Activated CD8-positive, alpha-beta T cell treated with anti-CD3 and anti-CD28 coated beads for 36 hours (primary cell): Measurements from ENCODE around the gene NEURL1. TPM values are rescaled to one million over a fixed set of nuclear protein-coding genes. Genes with fewer than 3 reads are reported as not detected.

ENCODE experiments used
- ATAC-seq: fragments of 200-7000 bp; cut with Tn5 transposase; one replicate; pipeline ENCODE4 v1.10.0; 2021; ENCODE audit warnings: mild to moderate bottlenecking, moderate library complexity
- CTCF ChIA-PET: fragments of 350-600 bp; sonication (Branson Sonifier 250); formaldehyde crosslinking; loops from one replicate; lab custom pipeline; 2021; ENCODE audit warnings: antibody characterized with exemption; lab: Charles Lee
- POLR2A ChIA-PET: fragments of 350-600 bp; sonication (Branson Sonifier 250); formaldehyde crosslinking; loops from one replicate; lab custom pipeline; 2021; ENCODE audit warnings: antibody characterized with exemption; lab: Charles Lee
- DNase-seq: peaks from one replicate; pipeline ENCODE4 v3.0.0-alpha.2; 2020
- H3K27ac Mint-ChIP-seq: one replicate; pipeline ENCODE4 v1.8.0; 2021; ENCODE audit warnings: mild to moderate bottlenecking, mixed read lengths
- H3K27me3 Mint-ChIP-seq: one replicate; pipeline ENCODE4 v1.8.0; 2021; ENCODE audit warnings: mixed read lengths
- H3K36me3 Mint-ChIP-seq: one replicate; pipeline ENCODE4 v1.8.0; 2021; ENCODE audit warnings: low read depth, mixed read lengths
- H3K4me1 Mint-ChIP-seq: one replicate; pipeline ENCODE4 v1.8.0; 2021; ENCODE audit warnings: low read depth, mixed read lengths
- H3K4me3 Mint-ChIP-seq: one replicate; pipeline ENCODE4 v1.8.0; 2021; ENCODE audit warnings: mild to moderate bottlenecking, moderate library complexity, mixed read lengths
- H3K9me3 Mint-ChIP-seq: one replicate; pipeline ENCODE4 v1.8.0; 2021; ENCODE audit warnings: mixed read lengths
- intact Hi-C: fragments of 100-400 bp; cut with micrococcal nuclease; formaldehyde crosslinking; loops from one replicate; pipeline ENCODE4 v1.10.0; 2022
- total RNA-seq, 2 experiments: library from RNA; stranded (reverse); gene quantifications; one replicate each; pipeline ENCODE4 v1.2.3, GENCODE V29; 2021
- TF ChIP-seq, protein P1 (sequence below): fragments of 200-600 bp; IDR thresholded peaks from one replicate; pipeline ENCODE4 v1.8.0; 2022; ENCODE audit warnings: antibody characterized with exemption, mild to moderate bottlenecking

Gene NEURL1
- total RNA-seq, 2 experiments from 2014 or later = 1.7 to 1.9 TPM

DNA sequence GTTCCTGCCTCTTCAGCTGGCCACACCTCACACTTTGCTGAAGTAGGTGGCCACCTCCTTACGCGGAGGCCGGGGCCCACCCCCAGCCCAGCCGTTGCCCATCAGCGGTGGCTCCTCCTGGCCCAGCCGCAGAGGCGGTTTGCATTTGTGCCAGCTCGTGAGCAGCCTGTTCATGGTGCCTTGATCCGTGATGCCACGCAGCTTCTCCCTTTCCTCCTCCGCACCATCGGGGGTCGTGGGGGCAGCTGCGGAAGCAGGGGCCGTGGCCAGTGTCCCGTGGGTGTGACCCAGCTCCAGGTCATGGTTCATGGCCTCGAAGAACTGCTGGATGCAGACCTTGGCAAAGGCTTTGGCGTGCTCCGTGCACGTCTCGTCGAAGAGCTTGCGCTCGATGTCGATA is 38.3 kb upstream of the NEURL1 start:
- no peak overlapping the region for H3K27ac Mint-ChIP-seq
- H3K27me3 Mint-ChIP-seq = no peaks in the 10 kb centered on the region
- TF ChIP-seq, protein P1, sequence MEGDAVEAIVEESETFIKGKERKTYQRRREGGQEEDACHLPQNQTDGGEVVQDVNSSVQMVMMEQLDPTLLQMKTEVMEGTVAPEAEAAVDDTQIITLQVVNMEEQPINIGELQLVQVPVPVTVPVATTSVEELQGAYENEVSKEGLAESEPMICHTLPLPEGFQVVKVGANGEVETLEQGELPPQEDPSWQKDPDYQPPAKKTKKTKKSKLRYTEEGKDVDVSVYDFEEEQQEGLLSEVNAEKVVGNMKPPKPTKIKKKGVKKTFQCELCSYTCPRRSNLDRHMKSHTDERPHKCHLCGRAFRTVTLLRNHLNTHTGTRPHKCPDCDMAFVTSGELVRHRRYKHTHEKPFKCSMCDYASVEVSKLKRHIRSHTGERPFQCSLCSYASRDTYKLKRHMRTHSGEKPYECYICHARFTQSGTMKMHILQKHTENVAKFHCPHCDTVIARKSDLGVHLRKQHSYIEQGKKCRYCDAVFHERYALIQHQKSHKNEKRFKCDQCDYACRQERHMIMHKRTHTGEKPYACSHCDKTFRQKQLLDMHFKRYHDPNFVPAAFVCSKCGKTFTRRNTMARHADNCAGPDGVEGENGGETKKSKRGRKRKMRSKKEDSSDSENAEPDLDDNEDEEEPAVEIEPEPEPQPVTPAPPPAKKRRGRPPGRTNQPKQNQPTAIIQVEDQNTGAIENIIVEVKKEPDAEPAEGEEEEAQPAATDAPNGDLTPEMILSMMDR = no peak
- ChIA-PET CTCF (interaction anchor here (1.0 to 2.2 kb wide), 4 partner anchors 26 to 138 kb away, joined by 3 to 6 read pairs (median 4); no protein-coding TSS in a partner anchor), POLR2A (interaction anchor here (1.0 to 1.6 kb wide), 3 partner anchors 10 to 37 kb away, joined by 3 to 5 read pairs (median 3); no protein-coding TSS in a partner anchor)
- intact Hi-C loops = no loop called here
- H3K36me3 Mint-ChIP-seq = no peaks in the 10 kb centered on the region
- DNase-seq = no peak
- no peak for ATAC-seq
- H3K9me3 Mint-ChIP-seq = no peaks in the 10 kb centered on the region
- H3K4me1 Mint-ChIP-seq = peaks cover 28% of the 10 kb centered on the region
- H3K4me3 Mint-ChIP-seq = no peak overlapping the region

DNA sequence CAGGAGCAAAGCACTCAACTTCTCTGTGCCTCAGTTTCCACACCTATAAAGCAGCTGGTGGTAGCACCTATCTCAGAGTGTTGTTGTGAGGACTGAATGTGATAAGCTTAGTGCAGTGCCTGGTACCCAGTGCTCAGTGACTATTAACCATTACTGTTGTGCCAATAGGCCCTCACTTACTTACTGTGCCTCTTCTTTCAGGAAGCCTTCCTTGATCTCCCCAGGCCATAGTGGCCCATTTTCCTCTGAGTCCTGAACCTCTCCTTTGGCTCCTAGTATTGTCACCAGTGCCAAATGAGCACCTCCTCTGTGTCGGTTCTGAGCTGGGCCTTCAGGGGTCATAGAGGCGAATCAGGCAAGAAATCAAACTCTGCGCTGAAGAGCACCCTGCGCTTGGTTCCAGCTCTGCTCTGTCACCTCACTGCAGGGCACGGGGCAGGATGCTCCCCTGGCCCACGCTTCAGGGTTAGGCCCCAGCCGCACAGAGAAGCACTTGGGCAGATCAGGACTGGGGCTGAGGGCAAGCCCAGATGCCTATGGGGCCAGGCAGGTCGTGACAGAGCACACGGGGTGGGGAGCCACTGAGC is 37.3 kb upstream of the NEURL1 start:
- Mint-ChIP-seq H3K27ac (no peak overlapping the region), H3K27me3 (no peaks in the 10 kb centered on the region), H3K36me3 (no peaks in the 10 kb centered on the region), H3K4me1 (peaks cover 19% of the 10 kb centered on the region), H3K9me3 (no peaks in the 10 kb centered on the region), H3K4me3 (no peak overlapping the region)
- CTCF ChIA-PET = interaction anchor here (1.0 to 2.2 kb wide), 3 partner anchors 21 to 30 kb away, joined by 3 to 6 read pairs (median 4); no protein-coding TSS in a partner anchor
- no peak for ATAC-seq
- TF ChIP-seq, protein P1 = no peak
- POLR2A ChIA-PET = interaction anchor here (1.0 kb wide), 1 partner anchor 12 kb away, joined by 3 read pairs; no protein-coding TSS in a partner anchor
- intact Hi-C loops = no loop called here
- no peak for DNase-seq

DNA sequence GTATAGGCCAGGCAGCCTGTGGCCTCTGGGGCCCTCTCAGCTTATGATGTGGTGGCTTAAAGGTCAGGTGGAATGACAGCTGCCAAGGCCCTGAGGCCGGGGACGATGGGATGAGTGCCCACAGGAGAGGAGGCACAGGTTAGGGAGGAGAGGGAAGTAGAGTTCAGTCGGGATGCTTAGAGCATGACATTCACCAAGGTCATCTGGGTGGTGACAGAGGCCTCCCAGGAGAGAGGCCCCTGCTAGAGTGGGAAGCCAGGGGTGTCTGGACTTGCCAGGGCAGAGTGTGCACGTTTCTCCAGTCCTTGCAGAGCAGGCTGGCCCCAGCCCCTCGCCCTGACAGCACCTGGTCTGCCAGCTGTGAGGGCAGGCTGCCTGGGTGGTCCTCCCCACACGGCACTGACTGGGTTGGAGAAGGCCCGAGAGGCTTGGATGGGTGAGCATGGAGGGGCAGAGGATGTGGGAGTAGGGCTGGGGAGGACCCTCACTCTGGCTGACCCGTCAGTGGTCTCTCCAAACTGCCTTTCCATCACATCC is 36.3 kb upstream of the NEURL1 start:
- H3K4me1 Mint-ChIP-seq = peaks cover 15% of the 10 kb centered on the region
- H3K9me3 Mint-ChIP-seq = no peaks in the 10 kb centered on the region
- ChIA-PET POLR2A (no interaction called here), CTCF (no interaction called here)
- H3K4me3 Mint-ChIP-seq = no peak overlapping the region
- no peaks in the 10 kb centered on the region for H3K36me3 Mint-ChIP-seq
- intact Hi-C loops = no loop called here
- ATAC-seq (no peak), DNase-seq (no peak)
- TF ChIP-seq, protein P1 = no peak
- H3K27ac Mint-ChIP-seq = no peak overlapping the region
- H3K27me3 Mint-ChIP-seq = no peaks in the 10 kb centered on the region

DNA sequence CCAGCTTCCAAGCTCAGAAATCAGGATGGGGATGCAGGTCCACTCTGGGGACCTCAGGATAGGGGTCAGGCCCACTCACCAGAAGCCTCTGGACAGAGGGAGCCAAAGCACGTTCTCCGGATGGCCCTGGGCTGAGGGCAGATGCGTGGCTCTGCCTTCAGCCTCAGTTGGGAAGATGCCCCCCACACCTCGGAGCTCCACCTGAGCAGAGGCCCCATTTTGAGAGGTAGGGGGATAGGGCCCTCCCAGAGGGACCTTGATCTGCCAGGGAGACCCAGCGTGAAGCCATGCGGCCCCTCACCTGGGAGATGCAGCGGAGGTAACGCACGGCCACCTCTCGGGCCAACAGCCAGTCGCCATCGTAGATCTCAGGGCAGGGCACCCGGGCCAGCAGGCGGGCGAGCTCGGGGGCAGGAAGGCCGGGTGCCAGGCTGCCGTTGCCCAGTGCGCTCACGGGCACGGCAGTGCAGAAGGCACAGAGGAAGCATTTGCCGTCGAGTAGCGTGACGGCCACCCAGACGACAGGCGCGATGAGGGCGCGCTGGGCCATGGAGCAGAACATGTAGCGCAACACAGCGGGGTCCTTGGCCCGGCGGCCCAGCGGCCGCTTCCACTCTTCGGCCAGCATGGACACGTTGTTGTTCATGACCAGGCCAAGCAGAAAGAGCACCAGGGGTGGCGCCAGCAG is 35.5 kb upstream of the NEURL1 start:
- ATAC-seq (no peak), DNase-seq (no peak)
- Mint-ChIP-seq H3K4me1 (peaks cover 8% of the 10 kb centered on the region), H3K27ac (no peak overlapping the region), H3K27me3 (no peaks in the 10 kb centered on the region), H3K9me3 (no peaks in the 10 kb centered on the region), H3K4me3 (no peak overlapping the region), H3K36me3 (no peaks in the 10 kb centered on the region)
- TF ChIP-seq, protein P1 = no peak
- ChIA-PET CTCF (interaction anchor here (1.6 kb wide), 1 partner anchor 12 kb away, joined by 4 read pairs; no protein-coding TSS in a partner anchor), POLR2A (interaction anchor here (1.0 kb wide), 1 partner anchor 35 kb away, joined by 4 read pairs; no protein-coding TSS in a partner anchor)
- intact Hi-C loops = no loop called here
